ENCODE data around the gene SLC22A17.

Gene SLC22A17

DNA sequence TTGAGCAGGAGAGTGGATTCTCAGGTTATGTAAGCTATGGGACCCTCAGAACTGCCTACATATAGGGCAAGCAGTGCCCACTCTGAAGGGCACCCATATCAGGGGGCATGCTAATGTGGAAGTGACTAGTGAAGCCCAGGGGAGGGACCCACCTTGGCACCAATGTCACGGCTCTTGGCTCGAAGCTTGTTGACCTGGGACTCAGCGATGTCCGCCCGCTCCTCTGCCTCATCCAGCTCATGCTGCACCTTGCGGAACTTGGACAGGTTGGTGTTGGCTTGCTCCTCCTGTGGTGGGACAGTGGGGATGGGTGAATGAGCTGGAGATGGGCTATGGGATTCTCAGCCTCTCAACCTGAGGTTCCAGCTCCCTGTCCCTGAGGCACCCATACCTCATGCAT, 29.6 kb upstream of the SLC22A17 start:
- Histone ChIP-seq H3K9me3 (ENCODE audit: control insufficient read depth, low read length) (no peaks in the 10 kb centered on the region), H3K36me3 (ENCODE audit: control insufficient read depth, insufficient read depth, low read length) (no peaks in the 10 kb centered on the region), H3K27me3 (replicated peaks; ENCODE audit: control insufficient read depth, insufficient read depth, low read length, poor library complexity, severe bottlenecking) (no peaks in the 10 kb centered on the region), H3K27ac (ENCODE audit: insufficient read depth, low read length, poor library complexity, severe bottlenecking) (no peak overlapping the region), H3K4me1 (ENCODE audit: control insufficient read depth, insufficient read depth, low read length, poor library complexity, severe bottlenecking) (no peaks in the 10 kb centered on the region), H3K4me3 (ENCODE audit: insufficient read depth, low read depth, low read length, poor library complexity, severe bottlenecking) (no peak overlapping the region)
- DNase-seq, result no peak

DNA sequence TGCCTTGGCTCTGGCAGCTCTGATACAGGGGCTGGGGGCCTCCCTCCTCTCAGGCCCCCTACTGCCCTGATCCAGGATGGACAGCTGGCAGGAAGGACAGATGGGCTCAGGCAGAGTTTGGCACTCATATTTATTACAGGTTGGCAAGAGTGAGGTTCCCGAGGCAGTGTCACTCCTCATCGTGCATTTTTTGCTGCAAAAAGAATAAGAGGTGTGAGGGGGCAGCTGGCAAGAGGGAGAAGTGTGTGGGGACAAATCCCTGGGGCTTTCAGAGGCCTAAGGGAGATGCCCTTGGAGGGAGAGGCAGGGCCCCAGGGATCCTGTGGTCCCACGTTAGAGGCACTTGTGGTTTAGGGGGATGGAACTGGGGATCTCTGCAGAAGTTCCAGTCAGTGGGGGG, 29.2 kb upstream of the SLC22A17 start:
- Histone ChIP-seq H3K36me3 (ENCODE audit: control insufficient read depth, insufficient read depth, low read length) (no peaks in the 10 kb centered on the region), H3K9me3 (ENCODE audit: control insufficient read depth, low read length) (no peaks in the 10 kb centered on the region), H3K27me3 (replicated peaks; ENCODE audit: control insufficient read depth, insufficient read depth, low read length, poor library complexity, severe bottlenecking) (no peaks in the 10 kb centered on the region), H3K27ac (ENCODE audit: insufficient read depth, low read length, poor library complexity, severe bottlenecking) (no peak overlapping the region), H3K4me1 (ENCODE audit: control insufficient read depth, insufficient read depth, low read length, poor library complexity, severe bottlenecking) (no peaks in the 10 kb centered on the region), H3K4me3 (ENCODE audit: insufficient read depth, low read depth, low read length, poor library complexity, severe bottlenecking) (no peak overlapping the region)
- DNase-seq, result no peak

DNA sequence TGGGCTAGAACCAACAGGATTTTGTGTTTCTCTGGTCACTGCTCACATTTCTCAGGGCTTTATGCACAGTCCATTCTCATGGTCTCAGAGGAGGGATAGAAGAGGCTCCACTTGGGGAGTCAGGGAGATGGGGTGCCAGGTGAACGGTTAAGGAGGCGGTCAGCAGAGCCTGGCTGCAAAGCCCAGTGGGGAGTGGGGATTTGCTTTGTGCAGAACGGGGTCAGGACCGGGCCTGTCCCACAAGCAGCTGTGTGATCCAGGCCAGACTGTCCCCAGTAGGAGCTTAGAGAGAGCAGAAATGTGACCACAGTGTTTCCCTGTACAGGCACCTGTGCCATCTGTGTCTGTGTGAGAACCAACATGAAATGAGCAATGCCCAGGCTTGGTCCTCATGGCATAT, 28.3 kb upstream of the SLC22A17 start:
- H3K27me3 ChIP-seq (replicated peaks; ENCODE audit: control insufficient read depth, insufficient read depth, low read length, poor library complexity, severe bottlenecking), result no peaks in the 10 kb centered on the region

DNA sequence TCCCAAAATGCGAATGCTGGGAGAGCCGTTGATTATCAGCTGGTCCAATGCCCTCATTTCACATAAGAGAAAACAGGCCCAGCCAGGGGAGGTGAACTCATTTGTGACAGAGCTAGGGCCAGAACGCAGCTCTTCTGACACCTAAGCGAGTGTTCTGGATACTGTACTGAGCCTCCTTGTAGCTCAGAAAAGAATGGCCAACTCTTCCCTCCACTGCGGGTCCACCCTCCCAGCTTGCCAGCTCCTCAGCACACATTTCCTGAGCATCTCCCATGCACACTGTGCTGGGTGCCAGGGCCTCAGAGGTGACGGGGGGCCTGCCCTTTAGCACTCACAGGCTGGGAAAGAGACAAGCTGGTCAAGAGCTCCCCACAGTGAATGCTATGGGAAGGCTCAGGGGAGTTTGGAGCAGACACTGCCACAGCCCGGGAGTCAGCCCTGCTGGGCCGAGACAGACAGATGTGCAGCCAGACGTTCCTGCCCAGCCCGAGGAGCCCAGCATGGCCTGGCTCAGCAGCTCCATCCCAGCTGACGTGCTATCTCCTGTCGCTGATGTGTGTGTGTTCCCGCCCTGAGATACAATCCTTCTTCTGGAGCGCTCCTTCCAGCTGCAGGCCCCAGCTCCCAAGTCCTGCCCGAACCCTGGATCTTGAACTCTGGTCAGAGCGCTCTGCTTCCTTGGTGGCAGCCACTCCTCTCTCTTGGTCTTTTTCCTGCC, 27.7 kb upstream of the SLC22A17 start:
- no peak for DNase-seq
- H3K4me1 ChIP-seq (ENCODE audit: control insufficient read depth, insufficient read depth, low read length, poor library complexity, severe bottlenecking), result no peaks in the 10 kb centered on the region
- H3K36me3 ChIP-seq (ENCODE audit: control insufficient read depth, insufficient read depth, low read length), result no peaks in the 10 kb centered on the region
- no peak overlapping the region for H3K4me3 ChIP-seq (ENCODE audit: insufficient read depth, low read depth, low read length, poor library complexity, severe bottlenecking)
- no peaks in the 10 kb centered on the region for H3K9me3 ChIP-seq (ENCODE audit: control insufficient read depth, low read length)
- no peaks in the 10 kb centered on the region for H3K27me3 ChIP-seq (replicated peaks; ENCODE audit: control insufficient read depth, insufficient read depth, low read length, poor library complexity, severe bottlenecking)
- H3K27ac ChIP-seq (ENCODE audit: insufficient read depth, low read length, poor library complexity, severe bottlenecking), result no peak overlapping the region

More for the DNA sequence above, 28.3 kb upstream of the SLC22A17 start:
- DNase-seq, result no peak
- Histone ChIP-seq H3K36me3 (ENCODE audit: control insufficient read depth, insufficient read depth, low read length) (no peaks in the 10 kb centered on the region), H3K9me3 (ENCODE audit: control insufficient read depth, low read length) (no peaks in the 10 kb centered on the region), H3K27ac (ENCODE audit: insufficient read depth, low read length, poor library complexity, severe bottlenecking) (no peak overlapping the region), H3K4me3 (ENCODE audit: insufficient read depth, low read depth, low read length, poor library complexity, severe bottlenecking) (no peak overlapping the region), H3K4me1 (ENCODE audit: control insufficient read depth, insufficient read depth, low read length, poor library complexity, severe bottlenecking) (no peaks in the 10 kb centered on the region)

DNA sequence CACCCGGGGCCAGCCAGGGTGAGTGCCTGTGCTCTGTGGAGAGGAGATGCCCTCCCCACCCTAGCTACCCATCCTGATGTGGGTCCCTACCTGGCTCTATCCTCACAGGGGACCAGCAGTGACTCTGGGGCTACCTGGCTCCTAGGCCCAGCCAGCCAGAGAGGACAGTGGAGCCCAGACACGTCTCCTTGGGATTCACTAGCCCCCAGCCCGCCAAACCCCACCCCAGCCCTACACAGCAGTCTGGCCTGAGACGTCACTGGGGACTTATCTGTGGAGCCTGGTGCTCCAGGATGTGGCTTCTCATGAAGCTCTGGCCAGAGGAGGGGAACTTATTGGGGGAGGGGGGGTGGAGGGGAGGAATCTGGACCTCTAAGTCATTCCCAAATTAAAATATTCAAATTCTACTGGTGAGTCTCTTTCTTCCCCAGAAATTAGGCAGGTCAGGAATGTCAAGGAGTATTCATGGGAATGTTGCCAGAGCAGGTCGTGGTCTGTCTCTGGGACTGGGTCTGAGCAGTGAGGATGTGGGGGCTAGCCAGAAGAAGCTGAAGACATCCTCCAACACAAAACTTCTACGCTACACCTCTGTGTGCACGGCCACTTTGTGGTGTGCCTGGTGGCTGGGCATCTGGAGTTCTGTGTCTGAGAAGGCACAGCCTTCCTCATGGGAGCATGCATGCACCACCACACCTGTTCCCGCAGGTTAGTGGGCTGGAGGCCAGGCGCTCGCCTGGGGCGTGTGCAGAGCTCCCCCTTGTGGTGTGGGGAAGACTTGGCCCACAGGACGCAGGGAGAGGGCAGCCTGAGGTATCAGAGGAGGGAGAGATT, 26.9 kb upstream of the SLC22A17 start:
- peak; percentile 34 to 45 (median 38) for DNase-seq
- H3K9me3 ChIP-seq (ENCODE audit: control insufficient read depth, low read length), result no peaks in the 10 kb centered on the region
- H3K4me1 ChIP-seq (ENCODE audit: control insufficient read depth, insufficient read depth, low read length, poor library complexity, severe bottlenecking), result no peaks in the 10 kb centered on the region
- no peak overlapping the region for H3K4me3 ChIP-seq (ENCODE audit: insufficient read depth, low read depth, low read length, poor library complexity, severe bottlenecking)
- H3K27ac ChIP-seq (ENCODE audit: insufficient read depth, low read length, poor library complexity, severe bottlenecking), result no peak overlapping the region
- no peaks in the 10 kb centered on the region for H3K27me3 ChIP-seq (replicated peaks; ENCODE audit: control insufficient read depth, insufficient read depth, low read length, poor library complexity, severe bottlenecking)
- no peaks in the 10 kb centered on the region for H3K36me3 ChIP-seq (ENCODE audit: control insufficient read depth, insufficient read depth, low read length)

DNA sequence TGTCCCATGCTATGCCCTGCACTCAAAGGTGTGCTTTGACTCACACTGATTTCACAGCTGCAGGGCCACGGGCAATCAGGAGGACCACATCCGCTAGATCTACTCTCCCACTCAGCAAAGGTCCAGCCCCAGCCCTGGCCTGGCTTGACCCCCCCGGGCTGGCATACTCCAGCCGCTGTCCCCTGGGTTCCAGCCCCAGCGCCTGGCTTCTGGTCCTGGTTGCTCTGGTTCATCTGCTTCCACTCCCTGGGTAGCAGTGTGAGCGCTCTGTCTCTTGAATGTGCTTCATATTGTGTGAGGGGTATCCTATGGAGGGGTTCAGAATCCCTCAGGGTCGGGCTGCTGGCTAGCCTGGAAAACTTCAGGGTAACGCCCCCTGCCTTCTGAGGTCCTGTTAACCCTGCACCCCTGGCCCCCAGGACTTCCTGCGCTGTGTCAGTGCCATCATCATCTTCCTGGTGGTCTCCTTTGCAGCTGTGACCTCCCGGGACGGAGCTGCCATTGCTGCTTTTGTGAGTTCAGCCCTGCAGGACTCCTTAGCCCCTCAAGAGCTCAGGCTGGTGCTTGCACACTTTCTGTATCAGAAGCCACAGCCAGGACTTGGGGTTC, 26.0 kb upstream of the SLC22A17 start:
- no peak for DNase-seq
- H3K36me3 ChIP-seq (ENCODE audit: control insufficient read depth, insufficient read depth, low read length), result no peaks in the 10 kb centered on the region
- no peaks in the 10 kb centered on the region for H3K4me1 ChIP-seq (ENCODE audit: control insufficient read depth, insufficient read depth, low read length, poor library complexity, severe bottlenecking)
- H3K9me3 ChIP-seq (ENCODE audit: control insufficient read depth, low read length), result no peaks in the 10 kb centered on the region
- H3K27ac ChIP-seq (ENCODE audit: insufficient read depth, low read length, poor library complexity, severe bottlenecking), result no peak overlapping the region
- no peaks in the 10 kb centered on the region for H3K27me3 ChIP-seq (replicated peaks; ENCODE audit: control insufficient read depth, insufficient read depth, low read length, poor library complexity, severe bottlenecking)
- H3K4me3 ChIP-seq (ENCODE audit: insufficient read depth, low read depth, low read length, poor library complexity, severe bottlenecking), result no peak overlapping the region

DNA sequence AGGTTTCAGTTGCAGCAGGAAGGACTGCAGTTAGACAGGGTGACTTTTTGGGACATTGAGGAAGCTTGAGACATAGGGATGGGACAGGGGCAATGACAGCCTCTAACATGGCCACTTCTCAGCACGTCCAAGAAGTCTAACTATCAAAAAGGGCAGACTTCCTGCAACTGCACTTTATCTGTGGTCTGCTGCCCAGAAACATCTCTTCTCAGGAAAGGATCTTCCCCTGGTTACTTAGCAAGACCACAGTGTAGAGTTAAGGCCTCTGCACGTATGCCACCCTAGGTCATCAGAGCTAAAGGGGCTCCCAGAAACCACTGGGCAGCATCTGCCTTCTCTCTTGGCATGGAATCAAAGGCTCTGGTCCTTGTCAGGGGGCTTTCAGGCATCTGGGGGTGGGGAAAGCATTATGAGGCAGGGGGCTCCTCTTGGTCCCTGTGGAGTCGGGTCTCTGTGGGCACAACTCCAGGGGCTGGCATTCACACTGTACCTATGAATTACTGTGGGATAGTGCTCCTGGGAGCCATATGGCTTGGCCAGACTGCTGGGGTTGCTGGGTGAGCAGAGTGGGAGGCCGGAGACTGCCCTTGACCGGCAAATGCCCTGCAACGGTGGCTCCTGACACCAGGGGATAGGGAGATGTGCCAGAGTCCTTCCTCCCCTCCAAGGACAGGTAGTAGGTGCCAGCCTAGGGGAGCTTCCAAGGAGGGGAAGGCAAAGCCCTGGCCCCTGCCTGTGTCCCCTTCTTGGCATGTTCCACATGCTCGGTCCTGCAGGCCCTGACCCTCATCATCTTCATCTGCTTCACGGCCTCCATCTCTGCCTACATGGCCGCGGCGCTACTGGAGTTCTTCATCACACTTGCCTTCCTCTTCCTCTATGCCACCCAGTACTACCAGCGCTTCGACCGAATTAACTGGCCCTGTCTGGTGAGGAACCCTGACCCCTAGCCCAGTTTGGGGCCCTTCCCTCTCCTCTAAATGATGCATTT, 25.2 kb upstream of the SLC22A17 start:
- no peaks in the 10 kb centered on the region for H3K27me3 ChIP-seq (replicated peaks; ENCODE audit: control insufficient read depth, insufficient read depth, low read length, poor library complexity, severe bottlenecking)
- H3K4me3 ChIP-seq (ENCODE audit: insufficient read depth, low read depth, low read length, poor library complexity, severe bottlenecking), result no peak overlapping the region
- no peaks in the 10 kb centered on the region for H3K9me3 ChIP-seq (ENCODE audit: control insufficient read depth, low read length)
- no peaks in the 10 kb centered on the region for H3K36me3 ChIP-seq (ENCODE audit: control insufficient read depth, insufficient read depth, low read length)
- DNase-seq, result no peak
- no peaks in the 10 kb centered on the region for H3K4me1 ChIP-seq (ENCODE audit: control insufficient read depth, insufficient read depth, low read length, poor library complexity, severe bottlenecking)
- H3K27ac ChIP-seq (ENCODE audit: insufficient read depth, low read length, poor library complexity, severe bottlenecking), result no peak overlapping the region

DNA sequence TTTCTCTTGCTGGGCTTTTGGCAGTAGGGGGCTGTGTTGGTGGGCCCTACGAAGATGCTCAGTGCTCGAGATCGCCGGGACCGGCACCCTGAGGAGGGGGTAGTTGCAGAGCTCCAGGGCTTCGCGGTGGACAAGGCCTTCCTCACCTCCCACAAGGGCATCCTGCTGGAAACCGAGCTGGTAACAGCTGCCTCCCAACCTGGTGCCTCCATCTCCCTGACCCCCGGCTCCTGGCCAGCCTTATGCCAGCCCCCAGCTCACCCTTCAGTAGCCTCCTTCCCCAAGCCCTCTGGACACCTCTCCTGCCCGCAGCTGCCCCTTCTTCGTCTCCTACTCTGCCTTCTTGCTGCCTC, 24.5 kb upstream of the SLC22A17 start:
- Histone ChIP-seq H3K27me3 (replicated peaks; ENCODE audit: control insufficient read depth, insufficient read depth, low read length, poor library complexity, severe bottlenecking) (no peaks in the 10 kb centered on the region), H3K4me1 (ENCODE audit: control insufficient read depth, insufficient read depth, low read length, poor library complexity, severe bottlenecking) (no peaks in the 10 kb centered on the region), H3K36me3 (ENCODE audit: control insufficient read depth, insufficient read depth, low read length) (no peaks in the 10 kb centered on the region), H3K27ac (ENCODE audit: insufficient read depth, low read length, poor library complexity, severe bottlenecking) (no peak overlapping the region), H3K4me3 (ENCODE audit: insufficient read depth, low read depth, low read length, poor library complexity, severe bottlenecking) (no peak overlapping the region), H3K9me3 (ENCODE audit: control insufficient read depth, low read length) (no peaks in the 10 kb centered on the region)
- DNase-seq, result no peak

DNA sequence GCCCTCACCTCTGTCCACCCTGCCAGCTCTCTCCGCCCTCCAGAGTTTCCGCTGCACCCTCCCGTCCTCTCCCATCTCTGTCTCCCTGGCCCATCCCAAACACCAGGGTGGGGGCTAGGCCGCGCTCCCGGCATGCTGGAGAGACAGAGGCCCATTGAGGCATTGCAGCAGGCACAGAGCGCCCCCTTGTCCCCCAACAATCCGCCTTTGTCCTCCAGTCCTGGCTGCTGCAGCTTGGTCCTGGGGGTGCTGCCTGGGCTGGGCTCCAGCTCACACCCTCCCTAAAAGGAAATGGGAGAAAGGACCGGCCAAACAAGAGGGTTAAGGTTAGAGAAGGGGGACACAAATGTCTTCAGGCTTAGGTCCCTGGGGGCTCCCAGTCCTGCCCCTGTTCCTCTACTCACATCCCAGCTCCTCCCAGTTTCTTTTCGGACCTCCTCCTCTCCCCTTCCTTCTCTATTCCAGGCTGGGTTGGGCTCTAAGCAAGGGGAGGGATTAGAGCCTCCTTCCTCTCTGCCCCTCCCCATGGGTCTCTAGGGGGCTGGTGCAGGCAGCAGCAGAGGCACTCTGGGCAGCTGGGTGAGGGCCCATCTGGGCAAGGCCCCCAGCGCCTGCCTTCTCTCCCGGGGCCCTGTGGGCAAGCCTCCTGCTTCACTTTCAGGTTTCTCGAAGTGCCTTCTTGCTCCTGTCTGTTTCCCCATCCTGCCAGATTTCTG, 24.0 kb upstream of the SLC22A17 start, which contains the start of gene CMTM5:
CMTM5 (plus strand) TSS at position 565 of the 716 bp plus-strand sequence. CDS start 206 bp downstream, outside the sequence.
- no peak for DNase-seq
- no peak within 1 kb of the TSS for H3K4me3 ChIP-seq (ENCODE audit: insufficient read depth, low read depth, low read length, poor library complexity, severe bottlenecking)
- H3K27ac ChIP-seq (ENCODE audit: insufficient read depth, low read length, poor library complexity, severe bottlenecking), result no peak within 1 kb of the TSS
- no peaks in the 10 kb centered on the region for H3K9me3 ChIP-seq (ENCODE audit: control insufficient read depth, low read length)
- no peaks in the 10 kb centered on the region for H3K36me3 ChIP-seq (ENCODE audit: control insufficient read depth, insufficient read depth, low read length)
- H3K4me1 ChIP-seq (ENCODE audit: control insufficient read depth, insufficient read depth, low read length, poor library complexity, severe bottlenecking), result no peaks in the 10 kb centered on the region
- no peaks in the 10 kb centered on the region for H3K27me3 ChIP-seq (replicated peaks; ENCODE audit: control insufficient read depth, insufficient read depth, low read length, poor library complexity, severe bottlenecking)

All from effector memory CD4-positive, alpha-beta T cell (primary cell).